Measurements from ENCODE around the gene CDK5.
"Not testable (repeated sequence)": the region's sequence is repeated elsewhere in the genome, so short reads cannot be mapped to it uniquely, and the experiment has no call there.

CDK5 gene

GRCh38 chr7:151047976-151048815 lies 9.5 kb downstream of the CDK5 start, which contains the start of gene ASIC3:
ASIC3 (plus strand) TSS chr7:151048531; CDS start chr7:151048886, 355 bp downstream.
- Histone ChIP-seq H3K4me1 (ENCODE audit: insufficient read depth, low read length) (no peaks in the 10 kb centered on the region), H3K27ac (ENCODE audit: low read depth, low read length) (no peak within 1 kb of the TSS)
- 86% methylated on average over 22 of the region's 22 CpGs for WGBS

GRCh38 chr7:151046603-151047573 lies 10.8 kb downstream of the CDK5 start:
- no peak overlapping the region for H3K4me3 ChIP-seq (ENCODE audit: low read length)
- H3K27me3 ChIP-seq (ENCODE audit: insufficient read depth, low read length), result peaks cover 33% of the 10 kb centered on the region
- H3K9me3 ChIP-seq (ENCODE audit: insufficient read depth, low read depth, low read length), result no peaks in the 10 kb centered on the region
- H3K4me1 ChIP-seq (ENCODE audit: insufficient read depth, low read length), result no peaks in the 10 kb centered on the region
- no peaks in the 10 kb centered on the region for H3K36me3 ChIP-seq (ENCODE audit: insufficient read depth, low read length)
- WGBS, result 91% methylated on average over 14 of the region's 14 CpGs
- H3K9ac ChIP-seq (ENCODE audit: low read depth, low read length), result no peak overlapping the region
- H3K27ac ChIP-seq (ENCODE audit: low read depth, low read length), result no peak overlapping the region

More at GRCh38 chr7:151047976-151048815, 9.5 kb downstream of the CDK5 start, which contains the start of gene ASIC3:
- Histone ChIP-seq H3K9ac (ENCODE audit: low read depth, low read length) (no peak within 1 kb of the TSS; the same call in 1 of the 2 replicates), H3K27me3 (ENCODE audit: insufficient read depth, low read length) (peaks cover 37% of the 10 kb centered on the region), H3K9me3 (ENCODE audit: insufficient read depth, low read depth, low read length) (no peaks in the 10 kb centered on the region), H3K36me3 (ENCODE audit: insufficient read depth, low read length) (no peaks in the 10 kb centered on the region), H3K4me3 (ENCODE audit: low read length) (no peak within 1 kb of the TSS)

- H3K9ac ChIP-seq (ENCODE audit: low read depth, low read length), result no peak overlapping the region
- H3K27ac ChIP-seq (ENCODE audit: low read depth, low read length), result no peak overlapping the region
- 91% methylated on average over 9 of the region's 9 CpGs for WGBS
- no peak overlapping the region for H3K4me3 ChIP-seq (ENCODE audit: low read length)
- peaks cover 26% of the 10 kb centered on the region for H3K27me3 ChIP-seq (ENCODE audit: insufficient read depth, low read length)
- no peaks in the 10 kb centered on the region for H3K9me3 ChIP-seq (ENCODE audit: insufficient read depth, low read depth, low read length)
- H3K4me1 ChIP-seq (ENCODE audit: insufficient read depth, low read length), result no peaks in the 10 kb centered on the region
- H3K36me3 ChIP-seq (ENCODE audit: insufficient read depth, low read length), result no peaks in the 10 kb centered on the region
Measured at GRCh38 chr7:151045967-151046366, 11.7 kb downstream of the CDK5 start.

- Histone ChIP-seq H3K27ac (ENCODE audit: low read depth, low read length) (no peak overlapping the region), H3K9me3 (ENCODE audit: insufficient read depth, low read depth, low read length) (no peaks in the 10 kb centered on the region), H3K27me3 (ENCODE audit: insufficient read depth, low read length) (peaks cover 19% of the 10 kb centered on the region), H3K36me3 (ENCODE audit: insufficient read depth, low read length) (no peaks in the 10 kb centered on the region), H3K4me3 (ENCODE audit: low read length) (no peak overlapping the region), H3K4me1 (ENCODE audit: insufficient read depth, low read length) (no peaks in the 10 kb centered on the region), H3K9ac (ENCODE audit: low read depth, low read length) (no peak overlapping the region)
- WGBS, result 88% methylated on average over 11 of the region's 11 CpGs
Measured at GRCh38 chr7:151045262-151045661, 12.4 kb downstream of the CDK5 start.

- Histone ChIP-seq H3K27me3 (ENCODE audit: insufficient read depth, low read length) (peaks cover 6% of the 10 kb centered on the region), H3K9ac (ENCODE audit: low read depth, low read length) (no peak overlapping the region), H3K9me3 (ENCODE audit: insufficient read depth, low read depth, low read length) (no peaks in the 10 kb centered on the region), H3K27ac (ENCODE audit: low read depth, low read length) (no peak overlapping the region), H3K4me1 (ENCODE audit: insufficient read depth, low read length) (peaks cover 4% of the 10 kb centered on the region; the same call in 1 of the 2 replicates), H3K36me3 (ENCODE audit: insufficient read depth, low read length) (no peaks in the 10 kb centered on the region), H3K4me3 (ENCODE audit: low read length) (no peak overlapping the region)
- WGBS, result 95% methylated on average over 20 of the region's 20 CpGs
Measured at GRCh38 chr7:151043959-151044358, 13.7 kb downstream of the CDK5 start.

GRCh38 chr7:151043449-151043848 lies 14.2 kb downstream of the CDK5 start:
- H3K4me3 ChIP-seq (ENCODE audit: low read length); H3K36me3 ChIP-seq (ENCODE audit: insufficient read depth, low read length); H3K4me1 ChIP-seq (ENCODE audit: insufficient read depth, low read length); H3K27me3 ChIP-seq (ENCODE audit: insufficient read depth, low read length); H3K27ac ChIP-seq (ENCODE audit: low read depth, low read length); H3K9me3 ChIP-seq (ENCODE audit: insufficient read depth, low read depth, low read length); H3K9ac ChIP-seq (ENCODE audit: low read depth, low read length): not testable (repeated sequence)
- 89% methylated on average over 10 of the region's 10 CpGs for WGBS

- Histone ChIP-seq H3K4me1 (ENCODE audit: insufficient read depth, low read length) (peaks cover 4% of the 10 kb centered on the region; the same call in 1 of the 2 replicates), H3K9ac (ENCODE audit: low read depth, low read length) (no peak overlapping the region), H3K27me3 (ENCODE audit: insufficient read depth, low read length) (no peaks in the 10 kb centered on the region), H3K9me3 (ENCODE audit: insufficient read depth, low read depth, low read length) (no peaks in the 10 kb centered on the region), H3K27ac (ENCODE audit: low read depth, low read length) (no peak overlapping the region), H3K4me3 (ENCODE audit: low read length) (no peak overlapping the region), H3K36me3 (ENCODE audit: insufficient read depth, low read length) (peaks cover 10% of the 10 kb centered on the region)
- WGBS, result 93% methylated on average over 30 of the region's 30 CpGs
Measured at GRCh38 chr7:151040616-151041375, 16.9 kb downstream of the CDK5 start.

GRCh38 chr7:151039850-151040548 lies 17.7 kb downstream of the CDK5 start:
- H3K4me1 ChIP-seq (ENCODE audit: insufficient read depth, low read length), result peaks cover 4% of the 10 kb centered on the region; the same call in 1 of the 2 replicates
- no peak overlapping the region for H3K27ac ChIP-seq (ENCODE audit: low read depth, low read length)
- no peaks in the 10 kb centered on the region for H3K9me3 ChIP-seq (ENCODE audit: insufficient read depth, low read depth, low read length)
- H3K27me3 ChIP-seq (ENCODE audit: insufficient read depth, low read length), result no peaks in the 10 kb centered on the region
- no peak overlapping the region for H3K4me3 ChIP-seq (ENCODE audit: low read length)
- H3K9ac ChIP-seq (ENCODE audit: low read depth, low read length), result no peak overlapping the region
- H3K36me3 ChIP-seq (ENCODE audit: insufficient read depth, low read length), result peaks cover 12% of the 10 kb centered on the region
- 86% methylated on average over 18 of the region's 18 CpGs for WGBS

- Histone ChIP-seq H3K9ac (ENCODE audit: low read depth, low read length) (no peak overlapping the region), H3K27ac (ENCODE audit: low read depth, low read length) (no peak overlapping the region)
- WGBS, result 68% methylated on average over 12 of the region's 12 CpGs
Measured at GRCh38 chr7:151038951-151039849, 18.5 kb downstream of the CDK5 start.

More at GRCh38 chr7:151038951-151039849, 18.5 kb downstream of the CDK5 start:
- Histone ChIP-seq H3K36me3 (ENCODE audit: insufficient read depth, low read length) (peaks cover 16% of the 10 kb centered on the region), H3K4me3 (ENCODE audit: low read length) (no peak overlapping the region), H3K9me3 (ENCODE audit: insufficient read depth, low read depth, low read length) (no peaks in the 10 kb centered on the region), H3K27me3 (ENCODE audit: insufficient read depth, low read length) (no peaks in the 10 kb centered on the region), H3K4me1 (ENCODE audit: insufficient read depth, low read length) (peaks cover 4% of the 10 kb centered on the region; the same call in 1 of the 2 replicates)

All from HUES64 (cell line).